PC-3 (cell line): Measurements from ENCODE around the gene CRTC3.

Experiments
- CTCF ChIP-seq: fragments of 300-600 bp; sonication (generic); conservative IDR thresholded peaks from 2 replicates; pipeline ENCODE4 v1.5.1; 2017; ENCODE audit warnings: antibody characterized with exemption, low read depth, mild to moderate bottlenecking, low read length
- EZH2 ChIP-seq: fragments of 300-600 bp; sonication (generic); IDR thresholded peaks from one replicate; pipeline ENCODE4 v1.6.1; 2017; ENCODE audit warnings: antibody characterized with exemption, mild to moderate bottlenecking, low read length; ENCODE audit not compliant: unreplicated experiment

GRCh38 chr15:90588427-90588826 lies 58.7 kb downstream of the CRTC3 start:
- TF ChIP-seq CTCF (no peak), EZH2 (no peak)
